Measurements from ENCODE around the gene RABGAP1L. TPM values are rescaled to one million over a fixed set of nuclear protein-coding genes. Genes with fewer than 3 reads are reported as not detected.

Gene RABGAP1L
- total RNA-seq, 1 experiment from 2014 or later = 29.3 TPM

- ATAC-seq (no peak), DNase-seq (ENCODE audit: low read depth, low spot score) (no peak)
- no peaks in the 10 kb centered on the region for H3K9me2 ChIP-seq (ENCODE audit: insufficient read depth)
- H4K20me1 ChIP-seq (ENCODE audit: insufficient read depth) = no peaks in the 10 kb centered on the region
- TF ChIP-seq ELF1 (IDR thresholded peaks at IDR 0.05; ENCODE audit: borderline replicate concordance, low read depth) (no peak), ZNF274 (IDR thresholded peaks at IDR 0.05; ENCODE audit: low read depth, low read length) (no peak), POLR2AphosphoS5 (IDR thresholded peaks at IDR 0.05; ENCODE audit: low read depth, low read length) (no peak), SP1 (IDR thresholded peaks at IDR 0.05; ENCODE audit: low read depth) (no peak), EGR1 (IDR thresholded peaks at IDR 0.05; ENCODE audit: low read depth) (no peak), YY1 (IDR thresholded peaks at IDR 0.05; ENCODE audit: extremely low read depth, insufficient replicate concordance, low read depth, low read length) (no peak), CEBPB (IDR thresholded peaks at IDR 0.05; ENCODE audit: low read depth) (no peak), JUND (IDR thresholded peaks at IDR 0.05) (no peak), CTCF (IDR thresholded peaks at IDR 0.05 in 2 of 3, conservative IDR thresholded peaks at IDR 0.05 in 1 of 3; ENCODE audit: borderline replicate concordance in 1 of 3, insufficient read depth in 1 of 3, low read depth in 2 of 3, low read length in 2 of 3) (no peak), FOSL1 (IDR thresholded peaks at IDR 0.05; ENCODE audit: low read depth) (no peak), ZFX (IDR thresholded peaks at IDR 0.05) (no peak), RAD21 (IDR thresholded peaks at IDR 0.05; ENCODE audit: low read depth) (no peak), CBX3 (IDR thresholded peaks at IDR 0.05; ENCODE audit: low read depth) (no peak), SRF (IDR thresholded peaks at IDR 0.05; ENCODE audit: low read depth) (no peak), ATF3 (IDR thresholded peaks at IDR 0.05) (no peak), EZH2phosphoT487 (IDR thresholded peaks at IDR 0.05; ENCODE audit: borderline replicate concordance) (no peak)
- TF ChIP-seq, protein P1, sequence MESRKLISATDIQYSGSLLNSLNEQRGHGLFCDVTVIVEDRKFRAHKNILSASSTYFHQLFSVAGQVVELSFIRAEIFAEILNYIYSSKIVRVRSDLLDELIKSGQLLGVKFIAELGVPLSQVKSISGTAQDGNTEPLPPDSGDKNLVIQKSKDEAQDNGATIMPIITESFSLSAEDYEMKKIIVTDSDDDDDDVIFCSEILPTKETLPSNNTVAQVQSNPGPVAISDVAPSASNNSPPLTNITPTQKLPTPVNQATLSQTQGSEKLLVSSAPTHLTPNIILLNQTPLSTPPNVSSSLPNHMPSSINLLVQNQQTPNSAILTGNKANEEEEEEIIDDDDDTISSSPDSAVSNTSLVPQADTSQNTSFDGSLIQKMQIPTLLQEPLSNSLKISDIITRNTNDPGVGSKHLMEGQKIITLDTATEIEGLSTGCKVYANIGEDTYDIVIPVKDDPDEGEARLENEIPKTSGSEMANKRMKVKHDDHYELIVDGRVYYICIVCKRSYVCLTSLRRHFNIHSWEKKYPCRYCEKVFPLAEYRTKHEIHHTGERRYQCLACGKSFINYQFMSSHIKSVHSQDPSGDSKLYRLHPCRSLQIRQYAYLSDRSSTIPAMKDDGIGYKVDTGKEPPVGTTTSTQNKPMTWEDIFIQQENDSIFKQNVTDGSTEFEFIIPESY (IDR thresholded peaks at IDR 0.05; ENCODE audit: extremely low read depth, insufficient replicate concordance, low read length) = no peak
- TF ChIP-seq, protein P2, sequence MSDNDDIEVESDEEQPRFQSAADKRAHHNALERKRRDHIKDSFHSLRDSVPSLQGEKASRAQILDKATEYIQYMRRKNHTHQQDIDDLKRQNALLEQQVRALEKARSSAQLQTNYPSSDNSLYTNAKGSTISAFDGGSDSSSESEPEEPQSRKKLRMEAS (IDR thresholded peaks at IDR 0.05) = no peak
- H3K79me2 ChIP-seq (ENCODE audit: insufficient read depth, low read length) = no peaks in the 10 kb centered on the region
- H3K36me3 ChIP-seq (ENCODE audit: control insufficient read depth in 1 of 2, insufficient read depth in 2 of 2, low read length in 2 of 2) = no peaks in the 10 kb centered on the region
- POLR2A ChIA-PET = no interaction called here
- no peaks in the 10 kb centered on the region for H3K27me3 ChIP-seq (ENCODE audit: insufficient read depth, low read length)
- no peaks in the 10 kb centered on the region for H3K4me1 ChIP-seq (ENCODE audit: control insufficient read depth in 1 of 2, insufficient read depth in 2 of 2, low read length in 2 of 2)
- intact Hi-C loops (cut with micrococcal nuclease) = no loop called here
- H3K9me3 ChIP-seq (ENCODE audit: control insufficient read depth in 1 of 2, insufficient read depth in 1 of 2, low read depth in 1 of 2, low read length in 2 of 2) = peaks cover 0 to 6% of the 10 kb centered on the region in 2 experiments; a peak in 1 of 4 replicates
- no peak overlapping the region for H3K4me2 ChIP-seq (ENCODE audit: low read length)
- no peak overlapping the region for H2AFZ ChIP-seq (ENCODE audit: low read depth, low read length, poor library complexity, severe bottlenecking)
- RAD21 ChIA-PET (ENCODE audit: low non-redundant PET in 1 of 2, low total read pairs in 2 of 2, uncharacterized antibody in 2 of 2, unreplicated experiment in 2 of 2) = no interaction called here
- H3K4me3 ChIP-seq (replicated peaks in 1 of 2; ENCODE audit: low read depth in 1 of 2, low read length in 2 of 2) = no peak overlapping the region
- H3K27ac ChIP-seq (ENCODE audit: low read depth, low read length) = no peak overlapping the region
- no peak overlapping the region for H3K9ac ChIP-seq (ENCODE audit: low read length)
- CTCF ChIA-PET = no interaction called here
- BruUV-seq (replicated peaks) = no TSS peak
Observed at GRCh38 chr1:174580801-174581200, 421.5 kb downstream of the RABGAP1L start.

Data from HCT116 (cell line).